Heart left ventricle (tissue), 13 donors: ENCODE measurements around the gene STXBP6.

Source experiments
- CTCF ChIP-seq, 12 donors: fragments of 200-600 bp; sonication (generic) in 4 of 12; IDR thresholded peaks; one replicate each; pipeline versions ENCODE4 v1.5.0 to v1.8.0; 2018 to 2022; ENCODE audit warnings: antibody characterized with exemption in 12 of 12, mild to moderate bottlenecking in 5 of 12
- POLR2A ChIP-seq, 2 donors: fragments of 450-650 bp; IDR thresholded peaks; one replicate each; pipeline ENCODE4 v1.6.1; 2017; ENCODE audit warnings: antibody characterized with exemption in 2 of 2, mild to moderate bottlenecking in 2 of 2, moderate library complexity in 2 of 2
- donor health status: ischemic (EF 13 %, LVEDD 7.1; RV severe dilation, severe dysfunction).
- donor health status: DM: no; HTN: yes; CAD: no.
- donor health status: DM: no; HTN: no; CAD: no.
- donor health status: ischemic (EF 25% LVEDD 6.9; RV normal size, moderate dysfunction).
- donor health status: ischemic (EF 25% LVEDD 5.7; RV mildly dilated, moderate dysfunction).
- donor health status: ischemic (EF 35%, LVEDD 5.7; RV mildly dilated, moderate dysfunction).
- donor health status: nonischemic (EF 11% LVEDD 7.7; RV severe dilation, severe dysfunction).
- donor health status: DM: yes; HTN: yes; CAD: no.
- donor health status: PGD.
- donor health status: ischemic (EF 29% LVEDD 5.4; RV normal size, mild dysfunction).
- donor health status: nonischemic (EF 23%, LVEDD 6.1; RV moderate dilation, normal function).

- TF ChIP-seq CTCF (IDR thresholded peaks at IDR 0.05) (no peak), POLR2A (IDR thresholded peaks at IDR 0.05) (no peak)
Measured at GRCh38 chr14:24826390-24826789, 223.6 kb downstream of the STXBP6 start.
